ENCODE measurements around the gene STMN1. TPM values are rescaled to one million over a fixed set of nuclear protein-coding genes. Genes with fewer than 3 reads are reported as not detected.

The STMN1 gene
- total and polyA plus RNA-seq, 10 of the 15 experiments (the other 5 are each of a cell fraction or from before 2014, with no cell fraction given): 220 to 1,272 (median 603) TPM

- no TSS peak for BruUV-seq (replicated peaks)
Measured at GRCh38 chr1:25890239-25891034, 15.8 kb downstream of the STMN1 start.

More at GRCh38 chr1:25890239-25891034, 15.8 kb downstream of the STMN1 start:
- no peaks in the 10 kb centered on the region for H4K20me1 ChIP-seq (ENCODE audit: control insufficient read depth, insufficient read depth)
- peaks cover under 1% of the 10 kb centered on the region; the same call in 1 of the 2 replicates for H3K4me1 ChIP-seq (ENCODE audit: control insufficient read depth, insufficient read depth, low read length)
- H3K27me3 ChIP-seq (replicated peaks in 1 of 2; ENCODE audit: control insufficient read depth in 2 of 2, insufficient read depth in 2 of 2, low read length in 1 of 2): no peaks in the 10 kb centered on the region
- no peaks in the 10 kb centered on the region for H3K79me2 ChIP-seq (ENCODE audit: control insufficient read depth, insufficient read depth, low read length)
- no peak for TF ChIP-seq KDM1A (IDR thresholded peaks at IDR 0.05; ENCODE audit: borderline replicate concordance)
- no peak for TF ChIP-seq ZZZ3 (IDR thresholded peaks at IDR 0.05; ENCODE audit: control insufficient read depth, insufficient read length, low read depth)
- TF ChIP-seq ZNF592 (IDR thresholded peaks at IDR 0.05): no peak
- TF ChIP-seq MEF2A (IDR thresholded peaks at IDR 0.05; ENCODE audit: insufficient read depth, low read depth, low read length): no peak
- no peak for TF ChIP-seq CEBPZ (IDR thresholded peaks at IDR 0.05; ENCODE audit: low read depth, low read length)
- TF ChIP-seq NFYA (IDR thresholded peaks at IDR 0.05; ENCODE audit: borderline replicate concordance, low read depth, low read length): no peak
- RAD21 ChIA-PET (ENCODE audit: unreplicated experiment): interaction anchor here (0.7 to 1.5 kb wide), 2 partner anchors 107 to 142 kb away, joined by 3 to 4 read pairs; partner anchors contain the start of gene PAFAH2
- POLR2A ChIA-PET: no interaction called here
- no peak overlapping the region for H3K4me3 ChIP-seq
- intact Hi-C loops (cut with micrococcal nuclease; ENCODE audit: unreplicated experiment) (no loop called here), in situ Hi-C loops (cut with MboI) (no loop called here)
- DNase-seq (ENCODE audit: low read depth, low spot score) (no peak), ATAC-seq (no peak), FAIRE-seq (no peak)
- H2AFZ ChIP-seq (ENCODE audit: control insufficient read depth, low read depth, low read length): no peak overlapping the region
- H3K9me3 ChIP-seq (replicated peaks; ENCODE audit: control insufficient read depth, insufficient read depth, low read length): no peaks in the 10 kb centered on the region
- CTCF ChIA-PET: interaction anchor here (6.0 kb wide), 1 partner anchor 13 kb away, joined by 89 read pairs; no protein-coding TSS in a partner anchor
- H3K4me2 ChIP-seq (ENCODE audit: control insufficient read depth, insufficient read depth): no peak overlapping the region
- H3K9ac ChIP-seq (ENCODE audit: control insufficient read depth, insufficient read depth, low read length): no peak overlapping the region
- H3K36me3 ChIP-seq (ENCODE audit: control insufficient read depth in 2 of 2, insufficient read depth in 2 of 2, low read length in 1 of 2): no peaks in the 10 kb centered on the region
- 92% methylated on average over 10 of the region's 10 CpGs for WGBS (ENCODE audit: insufficient coverage, insufficient replicate concordance, low lambda C conversion rate, missing lambda C conversion rate)
- H3K27ac ChIP-seq (ENCODE audit: control insufficient read depth, insufficient read depth): no peak overlapping the region
- SMC1A ChIA-PET (ENCODE audit: uncharacterized antibody, unreplicated experiment): interaction anchor here (19.7 kb wide), 1 partner anchor 108 kb away, joined by 319 read pairs; the partner anchor contains the start of gene PAFAH2
